A673 (cell line): ENCODE measurements around the gene ZDHHC7.

Experiments
- CTCF ChIP-seq: fragments of 300-800, 200-600 bp; sonication (generic); conservative IDR thresholded peaks from 2 replicates; pipeline ENCODE4 v1.5.1; 2017; ENCODE audit warnings: low read depth, mild to moderate bottlenecking, antibody characterized with exemption, low read length, moderate library complexity, mixed read lengths
- EZH2 ChIP-seq: fragments of 200-600 bp; sonication (generic); IDR thresholded peaks from 2 replicates; pipeline ENCODE4 v1.6.1; 2017; ENCODE audit warnings: borderline replicate concordance, low read depth, mild to moderate bottlenecking, mixed read lengths, antibody characterized with exemption, low read length; ENCODE audit not compliant: poor library complexity, severe bottlenecking

GRCh38 chr16:84999857-85000480 is 11.4 kb downstream of the ZDHHC7 start:
- TF ChIP-seq EZH2: no peak
- TF ChIP-seq CTCF: no peak
